ENCODE results near the gene C5orf58.

- TF ChIP-seq POLR2A (IDR thresholded peaks at IDR 0.05; ENCODE audit: low read depth, low read length) (no peak), POLR2AphosphoS5 (IDR thresholded peaks at IDR 0.05; ENCODE audit: low read depth, low read length) (no peak)
Measured at GRCh38 chr5:170192829-170193228, 40.0 kb upstream of the C5orf58 start.
